IPS-18c (cell line): ENCODE results near the gene B4GALT2.

Source experiments
- H3K4me3 ChIP-seq: 2 replicates; pipeline ENCODE4 v1.7.0; 2013; ENCODE audit warnings: low read depth, mild to moderate bottlenecking, low read length, moderate library complexity; ENCODE audit not compliant: insufficient read depth
- H3K9me3 ChIP-seq: one replicate; pipeline ENCODE4 v1.6.1; 2013; ENCODE audit warnings: mild to moderate bottlenecking, low read length, moderate library complexity; ENCODE audit not compliant: control insufficient read depth, insufficient read depth

The B4GALT2 gene

GRCh38 chr1:43991476-43992231 lies 12.6 kb downstream of the B4GALT2 start, which contains the start of gene CCDC24:
Gene CCDC24, plus strand, starts transcription at chr1:43991599. Its CDS starts 280 bp downstream, at chr1:43991879.
- H3K4me3 ChIP-seq: peak within 1 kb of the TSS; percentile 77
- H3K9me3 ChIP-seq: no peaks in the 10 kb centered on the region

GRCh38 chr1:43992232-43992995 lies 13.4 kb downstream of the B4GALT2 start:
- no peaks in the 10 kb centered on the region for H3K9me3 ChIP-seq
- H3K4me3 ChIP-seq: peak overlapping the region; percentile 77

- H3K9me3 ChIP-seq: no peaks in the 10 kb centered on the region
- H3K4me3 ChIP-seq: no peak overlapping the region
Observed at GRCh38 chr1:43993206-43993914, 14.3 kb downstream of the B4GALT2 start.

GRCh38 chr1:43994071-43994470 lies 15.1 kb downstream of the B4GALT2 start:
- Histone ChIP-seq H3K9me3 (no peaks in the 10 kb centered on the region), H3K4me3 (no peak overlapping the region)

- no peak overlapping the region for H3K4me3 ChIP-seq
- H3K9me3 ChIP-seq: no peaks in the 10 kb centered on the region
Observed at GRCh38 chr1:43994794-43995790, 16.1 kb downstream of the B4GALT2 start.

GRCh38 chr1:43995984-43996732 lies 17.1 kb downstream of the B4GALT2 start:
- no peaks in the 10 kb centered on the region for H3K9me3 ChIP-seq
- H3K4me3 ChIP-seq: no peak overlapping the region

GRCh38 chr1:43996733-43997115 lies 17.7 kb downstream of the B4GALT2 start:
- Histone ChIP-seq H3K4me3 (no peak overlapping the region), H3K9me3 (no peaks in the 10 kb centered on the region)

- H3K9me3 ChIP-seq: no peaks in the 10 kb centered on the region
- H3K4me3 ChIP-seq: no peak overlapping the region
Observed at GRCh38 chr1:43997295-43997999, 18.4 kb downstream of the B4GALT2 start.

- no peaks in the 10 kb centered on the region for H3K9me3 ChIP-seq
- no peak overlapping the region for H3K4me3 ChIP-seq
Observed at GRCh38 chr1:43998000-43998378, 19.0 kb downstream of the B4GALT2 start.

- Histone ChIP-seq H3K4me3 (no peak overlapping the region), H3K9me3 (no peaks in the 10 kb centered on the region)
Observed at GRCh38 chr1:43999455-43999854, 20.4 kb downstream of the B4GALT2 start.

GRCh38 chr1:44000122-44000665 lies 21.2 kb downstream of the B4GALT2 start:
- Histone ChIP-seq H3K9me3 (no peaks in the 10 kb centered on the region), H3K4me3 (no peak overlapping the region)

- H3K9me3 ChIP-seq: no peaks in the 10 kb centered on the region
- no peak overlapping the region for H3K4me3 ChIP-seq
Observed at GRCh38 chr1:44002165-44002564, 23.2 kb downstream of the B4GALT2 start.

- Histone ChIP-seq H3K4me3 (no peak overlapping the region), H3K9me3 (no peaks in the 10 kb centered on the region)
Observed at GRCh38 chr1:44002606-44003157, 23.7 kb downstream of the B4GALT2 start.

GRCh38 chr1:44008259-44008658 lies 29.2 kb downstream of the B4GALT2 start:
- Histone ChIP-seq H3K4me3 (no peak overlapping the region), H3K9me3 (no peaks in the 10 kb centered on the region)

- no peaks in the 10 kb centered on the region for H3K9me3 ChIP-seq
- no peak overlapping the region for H3K4me3 ChIP-seq
Observed at GRCh38 chr1:44010935-44011471, 32.0 kb downstream of the B4GALT2 start.
